Measurements from ENCODE around the gene CACNA1C.

CACNA1C gene

DNA sequence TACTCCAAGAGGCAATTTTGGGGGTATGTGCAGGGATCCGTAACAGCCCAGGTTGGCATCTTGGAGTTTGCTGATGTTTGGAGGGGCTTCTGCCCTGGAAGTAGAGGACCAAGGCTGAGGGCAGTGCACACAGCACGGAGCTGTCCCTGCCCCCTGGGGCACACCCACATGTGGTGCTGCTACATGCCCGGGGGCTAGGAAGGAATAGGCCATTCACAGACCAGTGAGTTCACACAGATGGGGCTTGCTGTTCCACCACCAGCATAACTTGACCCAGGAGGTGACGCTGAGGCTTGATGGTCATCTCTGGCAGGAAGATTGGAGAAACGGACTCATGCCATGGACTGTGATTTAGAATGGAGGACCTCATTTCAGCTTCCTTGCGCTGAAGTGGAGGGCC, 510.9 kb downstream of the CACNA1C start:
- Histone ChIP-seq H3K27ac (ENCODE audit: low read depth, low read length) (no peak overlapping the region), H3K4me1 (ENCODE audit: control insufficient read depth, insufficient read depth, low read length, unreplicated experiment) (no peaks in the 10 kb centered on the region), H3K27me3 (ENCODE audit: insufficient read depth, low read length) (no peaks in the 10 kb centered on the region), H2AFZ (ENCODE audit: low read length, unreplicated experiment) (no peak overlapping the region), H3K4me3 (ENCODE audit: low read depth, low read length) (no peak overlapping the region), H3K79me2 (ENCODE audit: control insufficient read depth, insufficient read depth, low read length, unreplicated experiment) (no peaks in the 10 kb centered on the region), H3K36me3 (ENCODE audit: insufficient read depth, low read length) (no peaks in the 10 kb centered on the region)

DNA sequence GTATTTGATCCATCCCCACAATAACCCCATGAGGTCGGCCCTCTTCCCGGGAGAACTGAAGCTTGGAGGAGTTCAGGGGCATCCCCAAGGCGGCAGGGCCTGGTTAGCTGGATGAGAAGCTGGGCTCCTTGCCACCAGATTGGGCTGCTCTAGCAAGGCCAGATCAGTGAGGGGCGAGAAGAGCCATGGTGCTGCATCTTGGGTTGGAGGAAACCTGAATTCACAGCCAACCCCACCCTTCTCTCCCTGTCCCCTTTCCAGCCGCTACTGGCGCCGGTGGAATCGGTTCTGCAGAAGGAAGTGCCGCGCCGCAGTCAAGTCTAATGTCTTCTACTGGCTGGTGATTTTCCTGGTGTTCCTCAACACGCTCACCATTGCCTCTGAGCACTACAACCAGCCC, 513.4 kb downstream of the CACNA1C start:
- H3K4me3 ChIP-seq (ENCODE audit: low read depth, low read length), result no peak overlapping the region
- H3K36me3 ChIP-seq (ENCODE audit: insufficient read depth, low read length), result no peaks in the 10 kb centered on the region
- H3K27me3 ChIP-seq (ENCODE audit: insufficient read depth, low read length), result peaks cover 8% of the 10 kb centered on the region; the same call in 1 of the 2 replicates
- no peaks in the 10 kb centered on the region for H3K79me2 ChIP-seq (ENCODE audit: control insufficient read depth, insufficient read depth, low read length, unreplicated experiment)
- H3K27ac ChIP-seq (ENCODE audit: low read depth, low read length), result no peak overlapping the region
- no peak overlapping the region for H2AFZ ChIP-seq (ENCODE audit: low read length, unreplicated experiment)
- H3K4me1 ChIP-seq (ENCODE audit: control insufficient read depth, insufficient read depth, low read length, unreplicated experiment), result no peaks in the 10 kb centered on the region

DNA sequence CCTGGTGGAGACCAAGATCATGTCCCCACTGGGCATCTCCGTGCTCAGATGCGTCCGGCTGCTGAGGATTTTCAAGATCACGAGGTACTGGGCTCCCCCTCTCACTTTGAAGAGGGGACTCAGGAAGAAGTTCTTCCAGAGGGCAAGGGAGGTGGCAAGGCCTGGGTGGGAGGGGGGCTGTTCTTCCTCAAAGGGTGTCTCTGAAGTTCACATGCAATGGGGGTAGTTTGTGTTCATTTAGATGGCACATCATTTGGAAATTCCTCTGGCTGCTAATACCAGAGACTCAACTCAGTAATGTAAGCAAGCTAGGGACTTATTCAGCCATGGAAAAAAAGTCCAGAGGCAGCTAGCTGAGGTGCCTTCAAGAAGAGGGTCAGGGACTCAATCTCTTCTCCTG, 514.9 kb downstream of the CACNA1C start:
- Histone ChIP-seq H3K27me3 (ENCODE audit: insufficient read depth, low read length) (peaks cover 8% of the 10 kb centered on the region; the same call in 1 of the 2 replicates), H3K27ac (ENCODE audit: low read depth, low read length) (no peak overlapping the region), H3K4me3 (ENCODE audit: low read depth, low read length) (no peak overlapping the region), H2AFZ (ENCODE audit: low read length, unreplicated experiment) (no peak overlapping the region), H3K4me1 (ENCODE audit: control insufficient read depth, insufficient read depth, low read length, unreplicated experiment) (no peaks in the 10 kb centered on the region), H3K36me3 (ENCODE audit: insufficient read depth, low read length) (no peaks in the 10 kb centered on the region), H3K79me2 (ENCODE audit: control insufficient read depth, insufficient read depth, low read length, unreplicated experiment) (no peaks in the 10 kb centered on the region)

DNA sequence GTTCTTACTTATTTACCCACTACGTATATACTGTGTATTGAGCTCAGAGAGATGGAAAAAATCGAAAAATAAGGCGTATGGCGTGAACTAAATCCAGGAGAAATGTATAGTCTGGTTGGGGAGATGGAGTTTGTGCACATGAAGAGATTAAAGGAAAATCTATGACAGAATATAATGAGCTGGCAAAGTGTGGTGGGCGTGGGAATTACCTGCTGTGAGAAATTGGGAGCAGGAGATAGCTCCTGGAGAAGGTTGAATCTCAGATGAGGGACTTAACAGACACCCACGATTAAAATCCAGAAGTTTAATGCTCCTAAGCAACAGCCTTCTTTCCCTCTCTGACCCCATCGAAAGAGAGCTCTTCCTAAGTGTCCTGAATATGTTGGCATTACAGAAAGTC, 517.8 kb downstream of the CACNA1C start:
- Histone ChIP-seq H2AFZ (ENCODE audit: low read length, unreplicated experiment) (no peak overlapping the region), H3K36me3 (ENCODE audit: insufficient read depth, low read length) (no peaks in the 10 kb centered on the region), H3K4me1 (ENCODE audit: control insufficient read depth, insufficient read depth, low read length, unreplicated experiment) (no peaks in the 10 kb centered on the region), H3K4me3 (ENCODE audit: low read depth, low read length) (no peak overlapping the region), H3K27ac (ENCODE audit: low read depth, low read length) (no peak overlapping the region), H3K27me3 (ENCODE audit: insufficient read depth, low read length) (peaks cover 10% of the 10 kb centered on the region; the same call in 1 of the 2 replicates), H3K79me2 (ENCODE audit: control insufficient read depth, insufficient read depth, low read length, unreplicated experiment) (no peaks in the 10 kb centered on the region)

DNA sequence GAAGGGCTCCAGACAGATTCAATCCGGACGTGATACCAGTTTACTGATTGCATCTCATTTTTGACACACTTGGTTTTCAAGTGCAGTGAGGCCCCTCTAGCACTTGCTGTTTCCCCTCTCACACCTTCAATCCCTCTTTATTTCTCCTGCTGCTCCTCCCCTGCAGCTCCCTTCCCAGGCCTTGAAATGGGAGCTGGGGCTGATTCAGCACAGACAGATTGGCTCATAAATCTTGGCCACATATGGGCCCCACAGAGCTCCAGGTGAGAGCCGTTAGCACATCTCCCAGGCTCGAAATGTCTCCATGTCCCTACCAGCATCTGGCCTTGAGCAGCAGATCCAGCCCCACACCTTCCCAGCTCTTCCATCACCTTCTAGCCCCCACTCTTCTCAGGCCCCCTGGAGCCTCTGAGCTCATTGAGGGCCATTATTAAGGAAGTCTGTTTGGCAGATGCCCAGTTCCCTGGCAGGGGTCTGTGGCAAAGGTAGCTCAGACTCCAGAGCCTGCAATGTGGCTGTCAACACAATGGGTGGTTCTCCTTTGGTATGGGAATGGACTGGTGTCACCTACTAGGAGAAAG, 521.7 kb downstream of the CACNA1C start:
- no peak overlapping the region for H2AFZ ChIP-seq (ENCODE audit: low read length, unreplicated experiment)
- no peaks in the 10 kb centered on the region for H3K36me3 ChIP-seq (ENCODE audit: insufficient read depth, low read length)

DNA sequence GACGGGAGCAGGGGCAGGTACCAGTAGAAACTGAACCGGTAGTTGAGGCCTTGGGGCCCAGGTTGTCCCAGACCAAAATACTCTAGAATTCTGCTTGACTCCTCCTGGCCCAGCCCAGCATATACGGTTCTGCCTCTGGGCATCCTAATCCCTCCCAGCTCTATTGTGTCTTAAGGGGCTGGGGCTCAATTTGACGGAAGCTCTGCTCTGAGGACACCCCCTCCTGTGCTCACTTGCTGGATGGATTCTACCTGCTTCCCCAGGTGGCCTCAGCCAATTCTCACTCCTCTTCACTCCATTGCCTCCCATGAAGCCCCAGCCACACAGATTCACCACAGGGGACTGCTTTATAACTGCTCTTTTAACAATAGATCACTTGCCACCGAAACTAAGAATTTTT, 522.5 kb downstream of the CACNA1C start:
- H3K36me3 ChIP-seq (ENCODE audit: insufficient read depth, low read length), result no peaks in the 10 kb centered on the region
- no peak overlapping the region for H3K4me3 ChIP-seq (ENCODE audit: low read depth, low read length)
- H2AFZ ChIP-seq (ENCODE audit: low read length, unreplicated experiment), result no peak overlapping the region
- H3K4me1 ChIP-seq (ENCODE audit: control insufficient read depth, insufficient read depth, low read length, unreplicated experiment), result no peaks in the 10 kb centered on the region
- H3K79me2 ChIP-seq (ENCODE audit: control insufficient read depth, insufficient read depth, low read length, unreplicated experiment), result no peaks in the 10 kb centered on the region
- no peak overlapping the region for H3K27ac ChIP-seq (ENCODE audit: low read depth, low read length)
- H3K27me3 ChIP-seq (ENCODE audit: insufficient read depth, low read length), result peaks cover 10% of the 10 kb centered on the region; the same call in 1 of the 2 replicates

More for the DNA sequence above, 521.7 kb downstream of the CACNA1C start:
- Histone ChIP-seq H3K27ac (ENCODE audit: low read depth, low read length) (no peak overlapping the region), H3K4me3 (ENCODE audit: low read depth, low read length) (no peak overlapping the region), H3K79me2 (ENCODE audit: control insufficient read depth, insufficient read depth, low read length, unreplicated experiment) (no peaks in the 10 kb centered on the region), H3K27me3 (ENCODE audit: insufficient read depth, low read length) (peaks cover 10% of the 10 kb centered on the region; the same call in 1 of the 2 replicates), H3K4me1 (ENCODE audit: control insufficient read depth, insufficient read depth, low read length, unreplicated experiment) (no peaks in the 10 kb centered on the region)

DNA sequence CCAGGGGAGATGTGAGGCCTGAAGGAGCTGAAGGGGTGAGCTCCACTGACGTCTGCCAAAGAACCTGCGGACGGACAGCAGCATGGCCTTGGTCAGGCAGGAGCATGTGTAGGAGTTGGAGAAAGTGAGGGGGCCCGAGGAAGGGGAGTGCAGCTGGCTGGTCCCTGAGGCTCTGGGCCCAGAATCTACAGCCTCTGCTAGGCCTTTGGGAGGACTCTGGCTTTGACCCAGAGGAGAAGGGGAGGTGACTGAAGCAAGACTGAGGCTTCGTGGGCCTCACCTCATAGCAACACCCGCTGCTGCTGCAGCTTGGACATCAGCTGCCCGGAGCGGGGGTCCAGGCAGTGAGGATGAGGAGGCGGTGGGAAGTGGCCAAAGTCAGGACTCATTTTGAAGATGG, 525.4 kb downstream of the CACNA1C start:
- H2AFZ ChIP-seq (ENCODE audit: low read length, unreplicated experiment), result no peak overlapping the region
- no peak overlapping the region for H3K4me3 ChIP-seq (ENCODE audit: low read depth, low read length)
- H3K4me1 ChIP-seq (ENCODE audit: control insufficient read depth, insufficient read depth, low read length, unreplicated experiment), result no peaks in the 10 kb centered on the region
- H3K36me3 ChIP-seq (ENCODE audit: insufficient read depth, low read length), result no peaks in the 10 kb centered on the region
- no peak overlapping the region for H3K27ac ChIP-seq (ENCODE audit: low read depth, low read length)
- 0 out of 2 replicates have a peak, but pooled peaks cover under 1% of the 10 kb centered on the region for H3K27me3 ChIP-seq (ENCODE audit: insufficient read depth, low read length)
- H3K79me2 ChIP-seq (ENCODE audit: control insufficient read depth, insufficient read depth, low read length, unreplicated experiment), result no peaks in the 10 kb centered on the region

DNA sequence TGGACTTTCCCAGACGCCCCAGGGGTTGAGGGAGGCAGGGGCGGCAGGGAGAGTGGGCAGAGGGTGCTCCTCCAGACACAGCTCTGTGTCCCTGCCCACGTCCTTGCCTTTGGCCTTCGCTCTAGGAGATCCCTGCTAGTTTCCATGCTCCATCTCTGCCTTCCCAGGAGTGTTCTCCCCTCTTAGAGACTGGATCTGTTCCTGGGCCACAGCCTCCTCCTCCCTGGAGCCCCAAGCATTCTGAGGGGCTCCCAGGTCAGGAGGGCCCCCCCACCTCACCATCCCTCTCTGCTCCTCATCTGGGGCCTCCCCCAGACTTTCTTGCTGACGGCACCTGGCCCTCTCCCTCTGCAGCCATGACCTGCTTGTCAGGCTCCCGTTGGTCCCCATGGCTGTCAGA, 526.0 kb downstream of the CACNA1C start:
- H3K4me3 ChIP-seq (ENCODE audit: low read depth, low read length), result no peak overlapping the region
- no peaks in the 10 kb centered on the region for H3K79me2 ChIP-seq (ENCODE audit: control insufficient read depth, insufficient read depth, low read length, unreplicated experiment)
- H3K4me1 ChIP-seq (ENCODE audit: control insufficient read depth, insufficient read depth, low read length, unreplicated experiment), result no peaks in the 10 kb centered on the region
- no peak overlapping the region for H2AFZ ChIP-seq (ENCODE audit: low read length, unreplicated experiment)
- H3K36me3 ChIP-seq (ENCODE audit: insufficient read depth, low read length), result no peaks in the 10 kb centered on the region
- H3K27ac ChIP-seq (ENCODE audit: low read depth, low read length), result no peak overlapping the region
- 0 out of 2 replicates have a peak, but pooled peaks cover 5% of the 10 kb centered on the region for H3K27me3 ChIP-seq (ENCODE audit: insufficient read depth, low read length)

DNA sequence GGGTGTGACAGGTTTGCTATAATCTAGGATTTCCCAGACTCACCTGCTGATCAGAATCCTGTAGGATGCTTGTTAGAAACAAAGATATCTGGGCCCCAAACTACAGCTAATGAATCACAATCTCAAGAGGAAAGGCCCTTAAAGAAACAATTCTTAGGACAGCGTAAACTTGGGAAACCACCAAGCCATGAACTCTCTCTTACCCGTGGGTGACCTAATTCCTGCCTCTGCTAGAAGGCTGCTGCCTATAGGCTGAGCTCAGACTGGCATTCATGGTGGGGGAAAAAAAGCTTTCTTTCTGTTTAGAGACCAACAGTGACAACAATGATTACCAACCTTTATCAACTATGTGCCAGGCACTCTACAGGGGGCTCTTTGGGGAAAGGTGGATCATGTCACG, 528.0 kb downstream of the CACNA1C start:
- H3K4me3 ChIP-seq (ENCODE audit: low read depth, low read length), result no peak overlapping the region
- peaks cover 17% of the 10 kb centered on the region for H3K27me3 ChIP-seq (ENCODE audit: insufficient read depth, low read length)

DNA sequence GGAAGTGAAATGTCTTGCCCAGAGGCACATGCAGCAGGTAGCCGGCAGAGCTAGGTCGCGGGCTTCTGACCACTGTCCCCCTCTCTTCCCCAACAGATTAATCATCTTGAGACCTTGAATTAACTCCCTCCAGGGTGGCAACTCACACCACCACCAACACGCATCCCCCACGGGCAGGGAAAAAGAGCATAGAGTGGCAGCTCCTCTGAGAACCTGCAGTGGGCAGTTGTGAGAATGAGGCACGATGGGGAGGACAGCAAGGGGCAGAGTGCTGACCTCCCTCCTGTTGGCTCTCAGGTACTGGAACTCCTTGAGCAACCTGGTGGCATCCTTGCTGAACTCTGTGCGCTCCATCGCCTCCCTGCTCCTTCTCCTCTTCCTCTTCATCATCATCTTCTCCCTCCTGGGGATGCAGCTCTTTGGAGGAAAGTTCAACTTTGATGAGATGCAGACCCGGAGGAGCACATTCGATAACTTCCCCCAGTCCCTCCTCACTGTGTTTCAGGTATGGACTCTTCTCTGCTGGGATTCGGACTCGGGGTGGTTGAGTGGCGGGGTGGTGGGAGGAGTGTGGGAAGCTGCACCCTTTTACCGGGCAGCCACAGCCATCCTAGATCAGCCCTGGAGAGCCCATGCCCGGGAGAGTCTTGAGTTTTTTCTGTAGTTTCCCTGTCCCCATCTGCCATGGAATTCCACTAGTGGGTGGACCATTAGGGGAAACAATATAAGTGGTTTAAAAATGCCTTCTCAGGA, 528.7 kb downstream of the CACNA1C start:
- H3K36me3 ChIP-seq (ENCODE audit: insufficient read depth, low read length), result no peaks in the 10 kb centered on the region
- no peaks in the 10 kb centered on the region for H3K4me1 ChIP-seq (ENCODE audit: control insufficient read depth, insufficient read depth, low read length, unreplicated experiment)
- no peaks in the 10 kb centered on the region for H3K79me2 ChIP-seq (ENCODE audit: control insufficient read depth, insufficient read depth, low read length, unreplicated experiment)

More for the DNA sequence above, 528.0 kb downstream of the CACNA1C start:
- no peak overlapping the region for H3K27ac ChIP-seq (ENCODE audit: low read depth, low read length)
- H3K36me3 ChIP-seq (ENCODE audit: insufficient read depth, low read length), result no peaks in the 10 kb centered on the region
- no peaks in the 10 kb centered on the region for H3K4me1 ChIP-seq (ENCODE audit: control insufficient read depth, insufficient read depth, low read length, unreplicated experiment)
- H2AFZ ChIP-seq (ENCODE audit: low read length, unreplicated experiment), result no peak overlapping the region
- no peaks in the 10 kb centered on the region for H3K79me2 ChIP-seq (ENCODE audit: control insufficient read depth, insufficient read depth, low read length, unreplicated experiment)

DNA sequence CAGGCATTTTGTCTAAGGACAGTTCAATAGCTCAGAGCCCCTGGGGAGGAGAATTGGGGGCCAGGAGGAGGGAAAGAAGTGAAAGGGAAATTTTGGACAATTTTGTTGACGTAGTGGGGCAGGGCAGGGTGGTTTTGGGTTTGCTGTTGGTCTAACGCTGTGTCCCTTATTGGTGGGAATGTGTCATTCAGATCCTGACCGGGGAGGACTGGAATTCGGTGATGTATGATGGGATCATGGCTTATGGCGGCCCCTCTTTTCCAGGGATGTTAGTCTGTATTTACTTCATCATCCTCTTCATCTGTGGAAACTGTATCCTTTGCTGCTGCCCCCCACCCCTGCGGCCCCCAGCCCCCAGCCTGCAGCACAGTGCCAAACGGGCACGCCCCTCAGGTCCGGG, 529.8 kb downstream of the CACNA1C start:
- Histone ChIP-seq H3K4me1 (ENCODE audit: control insufficient read depth, insufficient read depth, low read length, unreplicated experiment) (no peaks in the 10 kb centered on the region), H3K79me2 (ENCODE audit: control insufficient read depth, insufficient read depth, low read length, unreplicated experiment) (no peaks in the 10 kb centered on the region), H2AFZ (ENCODE audit: low read length, unreplicated experiment) (no peak overlapping the region), H3K27ac (ENCODE audit: low read depth, low read length) (no peak overlapping the region), H3K4me3 (ENCODE audit: low read depth, low read length) (no peak overlapping the region), H3K36me3 (ENCODE audit: insufficient read depth, low read length) (no peaks in the 10 kb centered on the region), H3K27me3 (ENCODE audit: insufficient read depth, low read length) (peaks cover 17% of the 10 kb centered on the region)

More for the DNA sequence above, 528.7 kb downstream of the CACNA1C start:
- Histone ChIP-seq H3K27ac (ENCODE audit: low read depth, low read length) (no peak overlapping the region), H2AFZ (ENCODE audit: low read length, unreplicated experiment) (no peak overlapping the region), H3K27me3 (ENCODE audit: insufficient read depth, low read length) (peaks cover 17% of the 10 kb centered on the region), H3K4me3 (ENCODE audit: low read depth, low read length) (no peak overlapping the region)
